NCI-H748 treated with DMSO at 0.1 percent for 48 hours (cell line): ENCODE data around the gene USP7.

Experiments
- DNase-seq: peaks from one replicate; lab custom pipeline; 2025; lab: John Stamatoyannopoulos, UW

Gene USP7

GRCh38 chr16:8951447-8952280 lies 12.0 kb downstream of the USP7 start:
- DNase-seq: no peak

- no peak for DNase-seq
Measured at GRCh38 chr16:8950580-8951077, 13.1 kb downstream of the USP7 start.

GRCh38 chr16:8949536-8950418 lies 13.9 kb downstream of the USP7 start:
- no peak for DNase-seq

GRCh38 chr16:8948831-8949230 lies 14.9 kb downstream of the USP7 start:
- no peak for DNase-seq

- DNase-seq: no peak
Measured at GRCh38 chr16:8948069-8948593, 15.6 kb downstream of the USP7 start.

- no peak for DNase-seq
Measured at GRCh38 chr16:8946544-8946943, 17.2 kb downstream of the USP7 start.

GRCh38 chr16:8945626-8946296 lies 17.9 kb downstream of the USP7 start:
- DNase-seq: no peak

GRCh38 chr16:8943966-8944759 lies 19.5 kb downstream of the USP7 start:
- DNase-seq: no peak

- no peak for DNase-seq
Measured at GRCh38 chr16:8943001-8943763, 20.5 kb downstream of the USP7 start.

GRCh38 chr16:8941718-8942344 lies 21.9 kb downstream of the USP7 start:
- no peak for DNase-seq

- DNase-seq: no peak
Measured at GRCh38 chr16:8937803-8938202, 25.9 kb downstream of the USP7 start.

GRCh38 chr16:8936421-8936820 lies 27.3 kb downstream of the USP7 start:
- DNase-seq: no peak

GRCh38 chr16:8935989-8936388 lies 27.7 kb downstream of the USP7 start:
- no peak for DNase-seq

- DNase-seq: no peak
Measured at GRCh38 chr16:8934601-8935000, 29.1 kb downstream of the USP7 start.

GRCh38 chr16:8931859-8932258 lies 31.8 kb downstream of the USP7 start:
- DNase-seq: no peak

- no peak for DNase-seq
Measured at GRCh38 chr16:8929086-8929748, 34.5 kb downstream of the USP7 start.

- no peak for DNase-seq
Measured at GRCh38 chr16:8928467-8928957, 35.2 kb downstream of the USP7 start.

GRCh38 chr16:8926827-8927226 lies 36.9 kb downstream of the USP7 start:
- no peak for DNase-seq

GRCh38 chr16:8925455-8925854 lies 38.3 kb downstream of the USP7 start:
- DNase-seq: no peak
